Limb (tissue), 2 donors: ENCODE data around the gene ROCK2.
"Not testable (repeated sequence)": the region's sequence is repeated elsewhere in the genome, so short reads cannot be mapped to it uniquely, and the experiment has no call there.

Experiments
- DNase-seq, 2 donors: peaks; one replicate each; pipeline ENCODE4 v3.0.0-alpha.2; 2016; ENCODE audit errors: extremely low spot score in 2 of 2

ROCK2 gene

DNA sequence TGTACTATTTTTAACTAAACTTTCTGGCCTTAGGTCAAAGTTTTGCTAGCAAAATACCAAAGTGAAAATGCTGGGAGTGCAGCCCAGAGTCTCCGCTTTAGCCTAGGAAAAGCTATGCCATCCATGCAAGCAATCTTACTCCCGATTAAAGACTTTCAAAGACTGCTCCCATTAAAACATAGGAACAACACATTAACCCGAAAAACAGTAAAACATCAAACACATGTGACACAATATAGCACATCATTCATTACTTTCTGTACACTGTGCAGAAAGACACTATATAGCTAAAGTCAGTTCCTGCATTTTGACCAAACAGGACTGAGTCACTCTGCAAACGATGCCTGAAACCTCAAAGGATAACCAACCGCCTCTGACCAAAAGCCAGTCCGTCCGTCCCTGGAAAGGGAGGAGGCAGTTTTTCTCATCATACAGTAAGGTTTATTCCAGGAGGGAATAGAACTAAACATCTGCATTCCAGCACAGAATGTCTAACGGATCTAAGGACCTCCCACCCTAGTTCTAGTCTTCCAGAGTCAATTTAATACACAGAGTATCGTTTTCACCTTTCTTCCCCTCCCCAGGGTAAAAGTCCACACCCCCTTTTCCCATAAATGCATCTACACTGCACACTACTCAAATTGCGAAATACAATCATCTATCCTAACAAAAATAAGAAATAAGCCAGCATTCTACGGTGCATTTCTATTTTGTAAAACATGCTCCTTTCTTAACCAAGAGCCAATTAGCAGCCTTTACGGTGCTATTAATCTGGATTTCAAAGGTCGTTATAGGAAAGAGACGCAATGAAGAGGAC is 1.7 kb downstream of the ROCK2 start:
- DNase-seq: no peak

- DNase-seq: no peak
Measured at GRCh38 chr2:11340717-11341116, 3.7 kb downstream of the ROCK2 start.

GRCh38 chr2:11339508-11340083 is 4.8 kb downstream of the ROCK2 start:
- no peak for DNase-seq

GRCh38 chr2:11338580-11338979 is 5.9 kb downstream of the ROCK2 start:
- no peak for DNase-seq

DNA sequence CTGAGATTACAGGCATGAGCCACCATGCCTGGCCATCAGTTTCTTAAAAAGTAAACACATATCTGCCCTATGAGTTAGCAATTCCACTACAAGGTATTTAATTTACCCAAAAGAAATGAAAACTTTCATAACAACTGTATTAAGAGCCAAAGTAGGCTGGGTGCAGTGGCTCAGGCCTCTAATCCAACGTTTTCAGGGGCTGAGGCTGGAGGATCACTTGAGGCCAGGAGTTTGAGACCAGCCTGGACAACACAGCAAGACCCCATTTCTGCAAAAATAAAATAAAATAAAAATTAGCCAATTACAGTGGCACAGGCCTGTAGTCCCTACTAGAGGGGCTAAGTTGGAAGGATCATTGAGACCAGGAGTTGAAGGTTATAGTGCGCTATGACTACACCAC is 6.5 kb downstream of the ROCK2 start:
- no peak for DNase-seq

- DNase-seq: no peak
Measured at GRCh38 chr2:11336189-11336588, 8.2 kb downstream of the ROCK2 start.

DNA sequence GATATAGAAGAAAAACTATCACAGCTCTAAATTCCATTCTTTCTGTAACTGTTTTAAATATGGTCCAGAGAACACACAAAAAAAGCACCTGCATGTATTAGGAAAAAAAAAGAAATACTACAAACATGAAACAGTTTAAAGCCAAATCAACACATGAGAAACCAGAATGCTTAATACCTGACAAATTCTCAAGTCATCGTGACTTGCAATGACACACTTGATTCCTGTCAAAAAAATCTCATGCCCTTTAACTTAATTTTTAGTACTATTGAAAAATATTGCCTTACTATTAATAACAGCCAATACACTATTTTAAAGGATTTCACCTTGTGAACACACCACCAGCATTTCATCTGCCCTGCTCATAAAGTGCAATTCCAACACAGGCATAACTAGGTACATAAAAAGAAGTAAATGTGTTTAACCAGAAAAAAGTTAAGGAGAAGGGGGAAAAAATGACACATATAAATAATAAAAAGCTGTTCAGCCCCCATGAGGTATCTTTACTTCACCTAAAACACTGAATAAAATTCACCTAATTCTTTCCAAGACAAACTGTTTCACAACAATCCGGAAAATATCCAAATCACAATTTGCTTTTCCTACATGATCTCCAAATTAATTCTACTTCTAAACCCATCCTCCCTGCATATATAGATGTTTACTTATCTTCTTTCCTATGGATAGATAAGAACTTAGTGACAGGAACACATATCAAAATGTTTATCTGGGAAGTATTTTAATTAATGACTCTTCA is 10.8 kb downstream of the ROCK2 start:
- no peak for DNase-seq

GRCh38 chr2:11332596-11332995 is 11.8 kb downstream of the ROCK2 start:
- no peak for DNase-seq

GRCh38 chr2:11330457-11331142 is 13.8 kb downstream of the ROCK2 start:
- DNase-seq: no peak

- no peak for DNase-seq
Measured at GRCh38 chr2:11329776-11330175, 14.7 kb downstream of the ROCK2 start.

DNA sequence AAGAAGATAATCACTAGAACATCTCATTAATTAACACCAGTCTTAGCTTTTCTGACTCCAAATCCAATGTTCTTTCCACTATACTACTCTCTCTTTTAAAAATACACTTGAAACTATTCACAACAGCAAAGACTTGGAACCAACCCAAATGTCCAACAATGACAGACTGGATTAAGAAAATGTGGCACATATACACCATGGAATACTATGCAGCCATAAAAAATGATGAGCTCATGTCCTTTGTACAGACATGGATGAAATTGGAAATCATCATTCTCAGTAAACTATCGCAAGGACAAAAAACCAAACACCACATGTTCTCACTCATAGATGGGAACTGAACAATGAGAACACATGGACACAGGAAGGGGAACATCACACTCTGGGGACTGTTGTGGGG is 15.9 kb downstream of the ROCK2 start:
- not testable (repeated sequence) for DNase-seq

DNA sequence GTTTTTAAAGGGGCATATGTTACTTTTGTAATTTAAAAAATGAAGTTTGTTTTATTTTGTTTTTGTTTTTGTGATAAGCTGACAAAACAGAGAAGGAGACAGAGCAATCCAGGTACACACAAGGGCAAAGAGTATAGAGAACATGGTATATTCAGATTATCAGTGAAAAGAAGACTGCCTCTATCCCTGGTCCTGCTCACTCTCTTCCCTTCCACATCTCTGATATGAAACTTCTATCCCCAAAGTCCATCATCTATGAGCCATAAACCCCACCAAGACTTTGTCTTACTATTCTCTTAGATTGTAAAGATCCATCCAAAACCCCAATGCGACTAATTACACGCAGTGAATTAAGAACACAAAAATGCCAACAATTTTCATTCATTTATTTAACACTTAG is 16.6 kb downstream of the ROCK2 start:
- no peak for DNase-seq

GRCh38 chr2:11326677-11327211 is 17.7 kb downstream of the ROCK2 start:
- no peak for DNase-seq

- no peak for DNase-seq
Measured at GRCh38 chr2:11325961-11326676, 18.3 kb downstream of the ROCK2 start.

DNA sequence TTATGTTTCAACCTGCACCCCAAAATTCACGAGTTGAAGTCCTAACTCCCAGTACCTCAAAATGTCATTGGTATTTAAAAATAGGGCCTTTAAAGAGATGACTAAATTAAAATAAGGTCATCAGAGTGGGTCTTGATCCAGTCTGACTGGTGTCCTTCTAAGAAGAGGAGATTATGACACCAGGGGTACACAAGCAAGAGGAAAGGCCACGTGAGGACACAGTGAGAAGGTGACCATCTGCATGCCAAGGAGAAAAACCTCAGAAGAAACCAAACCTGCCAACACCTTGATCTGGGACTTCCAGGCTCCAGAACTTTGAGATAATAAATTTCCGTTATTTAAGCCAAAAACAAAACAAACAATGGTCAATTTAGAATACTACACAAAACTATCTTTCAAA is 22.6 kb downstream of the ROCK2 start:
- no peak for DNase-seq

DNA sequence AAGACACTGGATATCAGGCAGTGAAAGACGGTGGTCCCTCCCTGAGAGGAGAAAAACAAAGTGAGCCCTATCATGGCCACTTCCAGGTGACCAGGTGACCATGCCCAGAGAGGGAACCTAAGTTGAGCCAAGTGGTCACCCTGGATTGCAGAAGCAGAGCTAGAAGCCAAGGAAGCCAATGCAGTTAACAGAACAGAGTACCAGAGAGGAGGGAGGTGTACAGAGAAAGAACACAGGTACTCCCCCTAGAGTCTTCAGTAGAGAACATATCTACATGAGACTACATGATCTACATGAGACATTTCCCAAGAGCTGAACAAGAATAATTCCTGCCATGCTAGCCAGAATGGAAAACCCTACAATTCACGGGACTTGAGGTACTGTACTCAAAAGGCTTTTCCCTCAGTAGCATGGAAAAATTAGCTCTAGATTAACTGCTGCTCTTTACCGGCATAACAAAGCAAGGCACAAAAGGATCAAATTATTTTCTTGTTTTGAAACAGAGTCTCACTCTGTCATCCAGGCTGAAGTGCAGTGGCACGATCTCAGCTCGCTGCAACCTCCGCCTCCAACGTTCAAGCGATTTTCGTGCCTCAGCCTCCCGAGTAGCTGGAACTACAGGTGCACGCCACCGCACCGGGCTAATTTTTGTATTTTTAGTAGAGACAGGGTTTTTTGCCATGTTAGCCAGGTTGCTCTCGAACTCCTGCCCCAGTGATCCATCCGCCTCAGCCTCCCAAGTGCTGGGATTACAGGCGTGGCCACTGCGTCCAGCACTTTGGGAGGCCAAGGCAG is 23.5 kb downstream of the ROCK2 start:
- no peak for DNase-seq

DNA sequence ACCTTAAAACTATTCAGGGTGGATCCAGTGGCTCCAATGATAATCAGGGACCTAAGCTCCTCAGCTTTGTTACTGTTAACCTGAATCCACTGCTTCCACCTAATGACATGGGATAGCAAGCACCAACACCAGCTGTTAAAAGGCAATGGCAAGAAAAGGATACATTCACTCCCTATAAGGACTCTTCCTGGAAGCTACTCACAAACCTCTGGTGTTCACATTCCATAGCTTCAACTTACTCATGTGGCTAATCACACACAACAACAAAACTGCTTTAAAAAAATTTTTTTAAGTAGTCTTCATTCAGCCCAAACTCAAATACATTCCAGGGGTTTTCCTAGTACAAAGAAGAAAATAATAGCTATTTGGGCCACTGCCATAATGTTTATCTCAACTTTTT is 24.5 kb downstream of the ROCK2 start:
- DNase-seq: no peak

DNA sequence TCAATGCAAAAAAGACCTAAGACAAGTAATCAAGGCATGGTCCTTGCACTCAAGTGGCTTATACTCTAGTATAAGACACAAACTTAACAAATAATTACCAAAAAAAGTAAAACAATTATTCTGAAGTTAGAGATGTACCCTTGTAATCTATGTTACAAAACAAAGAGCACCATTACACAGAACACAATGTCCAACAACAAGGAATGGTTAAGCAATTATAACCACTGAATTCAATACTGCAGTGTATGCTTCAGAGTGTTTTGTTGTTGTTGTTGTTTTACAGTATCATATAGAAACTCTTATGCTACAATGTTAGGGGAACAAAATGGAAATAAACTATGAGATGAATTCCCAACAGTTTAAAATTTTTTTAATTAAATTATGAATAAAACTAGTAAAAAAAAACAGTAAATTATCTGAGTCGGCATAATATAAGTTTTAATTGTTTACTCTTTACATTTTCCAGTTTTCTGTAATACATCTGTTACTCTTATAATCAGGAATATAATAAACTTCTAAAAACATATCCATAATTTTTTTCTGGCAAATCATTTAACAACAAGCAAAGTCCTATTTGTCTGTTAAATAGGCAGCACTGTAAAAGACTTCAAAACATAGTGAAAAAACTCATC is 29.2 kb downstream of the ROCK2 start:
- no peak for DNase-seq

- DNase-seq: no peak
Measured at GRCh38 chr2:11314487-11314886, 29.9 kb downstream of the ROCK2 start.
